Testis (tissue), 2 donors: ENCODE data around the gene SACM1L.

Experiments used
- CTCF ChIP-seq, 3 experiments: fragments of 450-650 bp in 2 of 3; fragments of 200-600 bp in 1 of 3; sonication (generic) in 1 of 3; IDR thresholded peaks; one replicate each; pipeline ENCODE4 v1.5.1; 2016 to 2019; ENCODE audit warnings: antibody characterized with exemption in 3 of 3, mild to moderate bottlenecking in 2 of 3, moderate library complexity in 1 of 3
- POLR2A ChIP-seq: fragments of 450-650 bp; IDR thresholded peaks from one replicate; pipeline ENCODE4 v1.6.1; 2017; ENCODE audit warnings: antibody characterized with exemption, mild to moderate bottlenecking, moderate library complexity

GRCh38 chr3:45753095-45753494 is 63.9 kb downstream of the SACM1L start:
- TF ChIP-seq CTCF (IDR thresholded peaks at IDR 0.05) (no peak), POLR2A (no peak)
